MG63 (cell line): ENCODE data around the gene MEX3B. TPM values are rescaled to one million over a fixed set of nuclear protein-coding genes. Genes with fewer than 3 reads are reported as not detected.

Source experiments
- total RNA-seq: library from RNA; depleted of rRNA; stranded (reverse); fragments of >200 nt; shearing (Covaris generic); gene quantifications from 2 replicates; pipeline ENCODE4 v1.2.3, GENCODE V29; 2014; ENCODE audit warnings: low replicate concordance; rRNA removed

The MEX3B gene
- total RNA-seq, 1 experiment from 2014 or later: 4.0 TPM

Other genes starting within 250 kb of the MEX3B start
- 18.2 and 18.7 TPM in 2 replicates for gene EFL1, start 216.7 kb upstream of the MEX3B start, total RNA-seq
- 0.05 TPM in 1 of 2 replicates, not detected in the other for gene SAXO2, start 216.8 kb upstream of the MEX3B start, total RNA-seq